Measurements from ENCODE around the gene TTLL12.

The TTLL12 gene

DNA sequence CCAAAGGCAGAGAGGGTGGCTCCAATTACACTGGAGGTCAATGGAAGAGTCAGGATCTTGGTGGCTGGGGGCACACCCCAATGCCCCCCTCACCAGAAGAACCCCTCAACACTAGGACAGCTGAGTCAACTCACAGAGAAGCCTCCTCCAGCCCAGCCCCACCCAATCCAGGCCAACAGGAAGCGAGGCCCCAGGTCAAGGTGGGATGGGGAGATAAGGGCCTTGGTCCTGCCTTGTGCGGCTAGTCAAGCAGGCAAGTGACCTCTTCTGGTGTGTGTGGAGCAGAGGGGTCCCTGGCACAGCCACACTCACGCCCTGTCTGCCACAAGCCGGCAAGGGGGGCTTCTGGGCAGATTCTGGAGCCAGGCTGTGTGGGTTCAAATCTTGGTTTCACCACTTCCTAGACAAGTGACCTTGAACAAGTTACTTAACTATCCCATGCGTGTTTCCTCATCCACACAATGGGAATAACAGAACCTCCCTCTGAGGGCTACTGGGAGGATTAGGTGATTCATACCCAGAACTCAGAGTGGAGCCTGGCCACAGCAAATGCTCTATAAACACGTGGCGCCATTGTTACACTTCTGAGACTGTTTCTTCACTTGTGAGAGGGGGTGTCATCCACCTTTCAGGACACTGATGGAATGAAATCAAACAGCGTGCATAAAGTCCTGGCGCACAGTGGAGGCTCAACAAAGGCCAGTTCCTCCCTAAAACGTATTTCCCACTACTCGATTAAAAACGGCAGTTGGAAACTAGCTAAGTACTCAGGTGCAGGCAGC is 3.2 kb downstream of the TTLL12 start:
- no peak overlapping the region for H3K27ac ChIP-seq (ENCODE audit: low read depth, low read length)
- TF ChIP-seq, protein P1, sequence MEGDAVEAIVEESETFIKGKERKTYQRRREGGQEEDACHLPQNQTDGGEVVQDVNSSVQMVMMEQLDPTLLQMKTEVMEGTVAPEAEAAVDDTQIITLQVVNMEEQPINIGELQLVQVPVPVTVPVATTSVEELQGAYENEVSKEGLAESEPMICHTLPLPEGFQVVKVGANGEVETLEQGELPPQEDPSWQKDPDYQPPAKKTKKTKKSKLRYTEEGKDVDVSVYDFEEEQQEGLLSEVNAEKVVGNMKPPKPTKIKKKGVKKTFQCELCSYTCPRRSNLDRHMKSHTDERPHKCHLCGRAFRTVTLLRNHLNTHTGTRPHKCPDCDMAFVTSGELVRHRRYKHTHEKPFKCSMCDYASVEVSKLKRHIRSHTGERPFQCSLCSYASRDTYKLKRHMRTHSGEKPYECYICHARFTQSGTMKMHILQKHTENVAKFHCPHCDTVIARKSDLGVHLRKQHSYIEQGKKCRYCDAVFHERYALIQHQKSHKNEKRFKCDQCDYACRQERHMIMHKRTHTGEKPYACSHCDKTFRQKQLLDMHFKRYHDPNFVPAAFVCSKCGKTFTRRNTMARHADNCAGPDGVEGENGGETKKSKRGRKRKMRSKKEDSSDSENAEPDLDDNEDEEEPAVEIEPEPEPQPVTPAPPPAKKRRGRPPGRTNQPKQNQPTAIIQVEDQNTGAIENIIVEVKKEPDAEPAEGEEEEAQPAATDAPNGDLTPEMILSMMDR (IDR thresholded peaks at IDR 0.05; ENCODE audit: low read depth, low read length, poor library complexity, severe bottlenecking): no peak
- no peak for TF ChIP-seq EZH2phosphoT487 (IDR thresholded peaks at IDR 0.05; ENCODE audit: borderline replicate concordance, low read length)
- H3K9me2 ChIP-seq (replicated peaks; ENCODE audit: control insufficient read depth, low read length): no peaks in the 10 kb centered on the region
- H4K20me1 ChIP-seq (ENCODE audit: control insufficient read depth, insufficient read depth, low read depth, low read length): peaks cover 6% of the 10 kb centered on the region
- peaks cover 65% of the 10 kb centered on the region for H3K36me3 ChIP-seq (ENCODE audit: control insufficient read depth, low read length)
- H3K9me3 ChIP-seq (ENCODE audit: control insufficient read depth, insufficient read depth, low read length): no peaks in the 10 kb centered on the region
- no peak overlapping the region for H3K4me3 ChIP-seq (ENCODE audit: low read length)
- H3F3A ChIP-seq (ENCODE audit: control insufficient read depth, insufficient read depth): peaks cover 4% of the 10 kb centered on the region; the same call in 1 of the 2 replicates
- H3K4me1 ChIP-seq (ENCODE audit: control insufficient read depth, low read length): peaks cover 16% of the 10 kb centered on the region
- no peaks in the 10 kb centered on the region for H3K27me3 ChIP-seq (ENCODE audit: control insufficient read depth, low read length)
- H3K79me2 ChIP-seq (ENCODE audit: control insufficient read depth, low read length): peaks cover 47% of the 10 kb centered on the region
- H3K4me2 ChIP-seq (ENCODE audit: low read length): no peak overlapping the region

DNA sequence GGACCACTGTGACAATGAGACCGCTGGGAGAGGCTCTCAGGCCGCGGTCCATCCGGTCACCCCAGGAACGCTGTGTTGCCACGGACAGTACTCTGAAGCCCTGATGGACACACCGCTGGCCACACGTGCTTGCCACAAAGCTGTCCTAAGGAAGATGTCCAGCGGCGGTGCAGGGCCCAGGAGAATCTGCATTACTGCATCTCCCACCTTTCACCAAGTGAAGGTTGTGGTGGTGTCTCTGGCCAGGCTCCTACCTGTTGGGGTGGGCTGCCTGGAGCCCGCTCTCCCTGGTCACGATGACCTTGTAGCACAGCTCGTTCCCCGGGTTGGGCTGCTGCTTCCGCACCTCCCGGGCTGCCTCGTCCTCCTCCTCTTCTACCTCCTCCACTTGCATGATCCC is 4.2 kb downstream of the TTLL12 start:
- Histone ChIP-seq H3K9me3 (ENCODE audit: control insufficient read depth, insufficient read depth, low read length) (no peaks in the 10 kb centered on the region), H4K20me1 (ENCODE audit: control insufficient read depth, insufficient read depth, low read depth, low read length) (peaks cover 6% of the 10 kb centered on the region), H3K9me2 (replicated peaks; ENCODE audit: control insufficient read depth, low read length) (no peaks in the 10 kb centered on the region), H3K79me2 (ENCODE audit: control insufficient read depth, low read length) (peaks cover 47% of the 10 kb centered on the region), H3F3A (ENCODE audit: control insufficient read depth, insufficient read depth) (no peaks in the 10 kb centered on the region; the same call in 1 of the 2 replicates), H3K4me1 (ENCODE audit: control insufficient read depth, low read length) (peaks cover 11% of the 10 kb centered on the region), H3K27ac (ENCODE audit: low read depth, low read length) (no peak overlapping the region), H3K36me3 (ENCODE audit: control insufficient read depth, low read length) (peaks cover 67% of the 10 kb centered on the region), H3K27me3 (ENCODE audit: control insufficient read depth, low read length) (no peaks in the 10 kb centered on the region), H3K4me2 (ENCODE audit: low read length) (no peak overlapping the region), H3K4me3 (ENCODE audit: low read length) (no peak overlapping the region)
- no peak for TF ChIP-seq EZH2phosphoT487 (IDR thresholded peaks at IDR 0.05; ENCODE audit: borderline replicate concordance, low read length)
- TF ChIP-seq, protein P1 (IDR thresholded peaks at IDR 0.05; ENCODE audit: low read depth, low read length, poor library complexity, severe bottlenecking): no peak

DNA sequence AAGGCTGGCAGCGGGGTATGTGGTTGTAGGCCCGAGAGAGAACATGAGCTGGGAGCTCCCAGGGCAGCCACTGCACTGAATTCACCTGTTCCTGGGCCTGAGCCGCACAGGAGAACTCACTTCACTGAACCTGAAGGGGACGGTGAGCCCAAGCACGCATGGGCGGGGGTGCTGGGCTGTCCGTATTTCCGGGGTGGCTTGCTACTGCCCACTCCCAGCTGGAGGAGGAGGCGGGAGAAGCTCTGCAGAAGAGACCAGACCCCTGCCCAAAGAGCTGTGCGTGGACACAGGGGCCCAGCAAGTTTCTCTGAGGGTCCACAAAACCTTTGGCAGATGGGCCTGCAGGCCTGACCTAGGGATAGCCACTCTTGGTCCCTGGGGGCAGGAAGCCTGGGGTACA is 4.8 kb downstream of the TTLL12 start:
- Histone ChIP-seq H3K4me2 (ENCODE audit: low read length) (no peak overlapping the region), H3F3A (ENCODE audit: control insufficient read depth, insufficient read depth) (no peaks in the 10 kb centered on the region), H3K27ac (ENCODE audit: low read depth, low read length) (no peak overlapping the region), H3K4me1 (ENCODE audit: control insufficient read depth, low read length) (peaks cover 10% of the 10 kb centered on the region), H3K9me3 (ENCODE audit: control insufficient read depth, insufficient read depth, low read length) (no peaks in the 10 kb centered on the region), H3K79me2 (ENCODE audit: control insufficient read depth, low read length) (peaks cover 47% of the 10 kb centered on the region), H3K4me3 (ENCODE audit: low read length) (no peak overlapping the region), H4K20me1 (ENCODE audit: control insufficient read depth, insufficient read depth, low read depth, low read length) (peaks cover 6% of the 10 kb centered on the region), H3K36me3 (ENCODE audit: control insufficient read depth, low read length) (peaks cover 67% of the 10 kb centered on the region), H3K9me2 (replicated peaks; ENCODE audit: control insufficient read depth, low read length) (no peaks in the 10 kb centered on the region), H3K27me3 (ENCODE audit: control insufficient read depth, low read length) (no peaks in the 10 kb centered on the region)
- TF ChIP-seq, protein P1 (IDR thresholded peaks at IDR 0.05; ENCODE audit: low read depth, low read length, poor library complexity, severe bottlenecking): no peak
- no peak for TF ChIP-seq EZH2phosphoT487 (IDR thresholded peaks at IDR 0.05; ENCODE audit: borderline replicate concordance, low read length)
